Measurements from ENCODE around the gene BIK. TPM values are rescaled to one million over a fixed set of nuclear protein-coding genes. Genes with fewer than 3 reads are reported as not detected.

The BIK gene
- total RNA-seq, 2 donors from 2014 or later: 5.8 to 13.3 TPM

- TF ChIP-seq, protein P1, sequence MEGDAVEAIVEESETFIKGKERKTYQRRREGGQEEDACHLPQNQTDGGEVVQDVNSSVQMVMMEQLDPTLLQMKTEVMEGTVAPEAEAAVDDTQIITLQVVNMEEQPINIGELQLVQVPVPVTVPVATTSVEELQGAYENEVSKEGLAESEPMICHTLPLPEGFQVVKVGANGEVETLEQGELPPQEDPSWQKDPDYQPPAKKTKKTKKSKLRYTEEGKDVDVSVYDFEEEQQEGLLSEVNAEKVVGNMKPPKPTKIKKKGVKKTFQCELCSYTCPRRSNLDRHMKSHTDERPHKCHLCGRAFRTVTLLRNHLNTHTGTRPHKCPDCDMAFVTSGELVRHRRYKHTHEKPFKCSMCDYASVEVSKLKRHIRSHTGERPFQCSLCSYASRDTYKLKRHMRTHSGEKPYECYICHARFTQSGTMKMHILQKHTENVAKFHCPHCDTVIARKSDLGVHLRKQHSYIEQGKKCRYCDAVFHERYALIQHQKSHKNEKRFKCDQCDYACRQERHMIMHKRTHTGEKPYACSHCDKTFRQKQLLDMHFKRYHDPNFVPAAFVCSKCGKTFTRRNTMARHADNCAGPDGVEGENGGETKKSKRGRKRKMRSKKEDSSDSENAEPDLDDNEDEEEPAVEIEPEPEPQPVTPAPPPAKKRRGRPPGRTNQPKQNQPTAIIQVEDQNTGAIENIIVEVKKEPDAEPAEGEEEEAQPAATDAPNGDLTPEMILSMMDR (conservative IDR thresholded peaks at IDR 0.05): no peak
- Histone ChIP-seq H3K9me3 (ENCODE audit: control insufficient read depth, low read length) (no peaks in the 10 kb centered on the region), H3K9ac (ENCODE audit: extremely low read depth, low read length, poor library complexity, severe bottlenecking) (no peak overlapping the region), H3K27me3 (ENCODE audit: control insufficient read depth, insufficient read depth, low read length, poor library complexity, severe bottlenecking) (no peaks in the 10 kb centered on the region), H3K4me3 (ENCODE audit: low read length) (no peak overlapping the region), H3K36me3 (ENCODE audit: control insufficient read depth, insufficient read depth, low read length) (no peaks in the 10 kb centered on the region), H3K27ac (ENCODE audit: low read depth, low read length) (no peak overlapping the region), H3K4me1 (ENCODE audit: control insufficient read depth, insufficient read depth, low read length) (no peaks in the 10 kb centered on the region)
- Mint-ChIP-seq H3K36me3 (ENCODE audit: low read depth) (no peaks in the 10 kb centered on the region), H3K27me3 (ENCODE audit: insufficient read depth) (no peaks in the 10 kb centered on the region), H3K9me3 (no peaks in the 10 kb centered on the region), H3K27ac (no peak overlapping the region), H3K4me3 (no peak overlapping the region), H3K4me1 (peaks cover 9% of the 10 kb centered on the region)
- DNase-seq: no peak
- 95 to 99% methylated on average over 6 to 8 of the region's 8 CpGs for WGBS, 2 experiments (ENCODE audit: insufficient coverage in 1 of 2, insufficient read length in 1 of 2)
Measured at GRCh38 chr22:43160497-43161126, 50.1 kb downstream of the BIK start.

DNA sequence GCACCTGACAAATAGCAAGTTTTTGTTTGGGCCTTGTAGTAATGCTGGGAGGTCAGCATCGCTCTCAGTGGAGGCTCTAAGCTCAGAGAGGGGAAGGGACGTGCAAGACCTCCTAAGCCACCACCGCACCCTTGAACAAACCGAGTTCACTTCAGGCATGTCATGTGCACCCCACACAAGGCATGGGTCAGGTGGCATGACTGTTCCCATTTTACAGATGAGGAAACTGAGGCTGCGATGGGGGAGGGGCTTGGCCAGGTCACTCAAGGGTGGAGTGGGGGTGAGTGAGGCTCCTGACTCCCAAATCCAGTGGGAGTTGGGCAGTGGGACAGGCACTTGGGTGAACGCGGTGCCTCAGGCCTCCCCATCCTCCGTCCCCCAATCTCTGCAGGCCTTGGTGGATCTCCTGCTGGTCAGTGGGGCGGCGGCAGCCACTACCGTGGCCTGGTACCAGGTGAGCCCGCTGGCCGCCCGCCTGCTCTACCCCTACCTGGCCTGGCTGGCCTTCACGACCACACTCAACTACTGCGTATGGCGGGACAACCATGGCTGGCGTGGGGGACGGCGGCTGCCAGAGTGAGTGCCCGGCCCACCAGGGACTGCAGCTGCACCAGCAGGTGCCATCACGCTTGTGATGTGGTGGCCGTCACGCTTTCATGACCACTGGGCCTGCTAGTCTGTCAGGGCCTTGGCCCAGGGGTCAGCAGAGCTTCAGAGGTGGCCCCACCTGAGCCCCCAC lies 52.0 kb downstream of the BIK start:
- Mint-ChIP-seq H3K27ac (no peak overlapping the region), H3K27me3 (ENCODE audit: insufficient read depth) (no peaks in the 10 kb centered on the region)
- 96 to 97% methylated on average over 23 to 24 of the region's 24 CpGs for WGBS, 2 experiments (ENCODE audit: insufficient coverage in 1 of 2, insufficient read length in 1 of 2)

GRCh38 chr22:43163241-43163795 lies 52.8 kb downstream of the BIK start:
- no peaks in the 10 kb centered on the region for H3K9me3 Mint-ChIP-seq
- Histone ChIP-seq H3K9me3 (ENCODE audit: control insufficient read depth, low read length) (no peaks in the 10 kb centered on the region), H3K27me3 (ENCODE audit: control insufficient read depth, insufficient read depth, low read length, poor library complexity, severe bottlenecking) (no peaks in the 10 kb centered on the region), H3K4me1 (ENCODE audit: control insufficient read depth, insufficient read depth, low read length) (no peaks in the 10 kb centered on the region), H3K36me3 (ENCODE audit: control insufficient read depth, insufficient read depth, low read length) (no peaks in the 10 kb centered on the region), H3K27ac (ENCODE audit: low read depth, low read length) (no peak overlapping the region), H3K4me3 (ENCODE audit: low read length) (no peak overlapping the region), H3K9ac (ENCODE audit: extremely low read depth, low read length, poor library complexity, severe bottlenecking) (no peak overlapping the region)
- no peak overlapping the region for H3K4me3 Mint-ChIP-seq
- no peaks in the 10 kb centered on the region for H3K27me3 Mint-ChIP-seq (ENCODE audit: insufficient read depth)
- no peak overlapping the region for H3K27ac Mint-ChIP-seq
- peaks cover 10% of the 10 kb centered on the region for H3K36me3 Mint-ChIP-seq (ENCODE audit: low read depth)
- WGBS, 2 experiments (ENCODE audit: insufficient coverage in 1 of 2, insufficient read length in 1 of 2): 86 to 93% methylated on average over 11 to 18 of the region's 18 CpGs
- peaks cover 9% of the 10 kb centered on the region for H3K4me1 Mint-ChIP-seq
- DNase-seq: no peak
- TF ChIP-seq, protein P1 (conservative IDR thresholded peaks at IDR 0.05): no peak

More for the DNA sequence above, 52.0 kb downstream of the BIK start:
- no peaks in the 10 kb centered on the region for H3K4me1 ChIP-seq (ENCODE audit: control insufficient read depth, insufficient read depth, low read length)
- no peaks in the 10 kb centered on the region for H3K9me3 Mint-ChIP-seq
- no peaks in the 10 kb centered on the region for H3K36me3 ChIP-seq (ENCODE audit: control insufficient read depth, insufficient read depth, low read length)
- no peak for DNase-seq
- TF ChIP-seq, protein P1 (conservative IDR thresholded peaks at IDR 0.05): no peak
- no peaks in the 10 kb centered on the region for H3K27me3 ChIP-seq (ENCODE audit: control insufficient read depth, insufficient read depth, low read length, poor library complexity, severe bottlenecking)
- H3K4me3 ChIP-seq (ENCODE audit: low read length): no peak overlapping the region
- peaks cover 9% of the 10 kb centered on the region for H3K4me1 Mint-ChIP-seq
- H3K9ac ChIP-seq (ENCODE audit: extremely low read depth, low read length, poor library complexity, severe bottlenecking): no peak overlapping the region
- no peaks in the 10 kb centered on the region for H3K9me3 ChIP-seq (ENCODE audit: control insufficient read depth, low read length)
- H3K36me3 Mint-ChIP-seq (ENCODE audit: low read depth): peaks cover 3% of the 10 kb centered on the region
- no peak overlapping the region for H3K27ac ChIP-seq (ENCODE audit: low read depth, low read length)
- no peak overlapping the region for H3K4me3 Mint-ChIP-seq

Data from endodermal cell (in vitro differentiated cells).